Spleen (tissue), 11 donors: ENCODE measurements around the gene CD68. TPM values are rescaled to one million over a fixed set of nuclear protein-coding genes. Genes with fewer than 3 reads are reported as not detected.
A peak's percentile ranks its signal among the peaks of the same experiment; 100 is the strongest.

Source experiments
- DNase-seq: peaks from one replicate; pipeline ENCODE4 v3.0.0-alpha.2; 2020
- H3K27ac ChIP-seq, 8 donors: fragments of 200-600 bp; sonication (generic) in 7 of 8; 1 replicate in 4 of 8; 2 replicates in 4 of 8; pipeline versions ENCODE4 v1.5.0 to v1.8.0; 2016 to 2021; ENCODE audit warnings: inconsistent platforms in 4 of 8, mild to moderate bottlenecking in 4 of 8, moderate library complexity in 1 of 8
- H3K27me3 ChIP-seq, 7 donors: fragments of 200-600 bp; sonication (generic) in 6 of 7; replicated peaks in 1 of 7; 1 replicate in 4 of 7; 2 replicates in 3 of 7; pipeline versions ENCODE4 v1.5.0 to v1.8.0; 2016 to 2021; ENCODE audit warnings: inconsistent platforms in 3 of 7, mild to moderate bottlenecking in 1 of 7
- H3K36me3 ChIP-seq, 6 donors: fragments of 200-600 bp; sonication (generic) in 5 of 6; 1 replicate in 4 of 6; 2 replicates in 2 of 6; pipeline versions ENCODE4 v1.5.0 to v1.8.0; 2016 to 2021; ENCODE audit warnings: inconsistent platforms in 2 of 6
- H3K4me1 ChIP-seq, 6 donors: fragments of 200-600 bp; sonication (generic) in 5 of 6; 1 replicate in 3 of 6; 2 replicates in 3 of 6; pipeline versions ENCODE4 v1.5.0 to v1.8.0; 2016 to 2021; ENCODE audit warnings: inconsistent platforms in 3 of 6
- H3K4me3 ChIP-seq, 8 donors: fragments of 200-600 bp; sonication (generic) in 7 of 8; 1 replicate in 4 of 8; 2 replicates in 4 of 8; pipeline versions ENCODE4 v1.5.0 to v1.8.0; 2016 to 2021; ENCODE audit warnings: inconsistent platforms in 4 of 8, mild to moderate bottlenecking in 4 of 8, moderate library complexity in 2 of 8
- H3K9me3 ChIP-seq, 8 donors: fragments of 200-600 bp; sonication (generic) in 7 of 8; 1 replicate in 4 of 8; 2 replicates in 4 of 8; pipeline versions ENCODE4 v1.5.0 to v1.8.0; 2016 to 2021; ENCODE audit warnings: inconsistent platforms in 4 of 8
- POLR2A ChIP-seq, 3 donors: fragments of 450-650 bp; IDR thresholded peaks; one replicate each; pipeline ENCODE4 v1.5.1; 2017; ENCODE audit warnings: antibody characterized with exemption in 3 of 3, mild to moderate bottlenecking in 1 of 3
- POLR2AphosphoS5 ChIP-seq, 3 donors: sonication (generic); formaldehyde crosslinking; IDR thresholded peaks; one replicate each; pipeline ENCODE4 v1.5.1; 2017; ENCODE audit warnings: antibody characterized with exemption in 3 of 3
- WGBS, 5 donors: extraction: QIAGEN DNeasy Blood & Tissue Kit in 3 of 5; methylation state at CpG; one replicate each; pipeline versions ENCODE4 v1.1.5 to v1.1.7; 2013 to 2018; 5-methylcytosine and 5-hydroxymethylcytosine counted together
- intact Hi-C: fragments of 100-400 bp; cut with DNase I; formaldehyde crosslinking; loops from one replicate; pipeline ENCODE4 v1.15.0; 2023; ENCODE audit warnings: low total_unique reads
- polyA plus RNA-seq, 3 donors: library from polyadenylated mRNA; stranded (reverse); fragments of 200-250 nt; gene quantifications; one replicate each; pipeline ENCODE4 v1.2.1, GENCODE V29; 2013
- small RNA-seq, 4 donors: library from RNA; depleted of rRNA; stranded (forward); fragments of <200 nt; gene quantifications; one replicate each; pipeline ENCODE3, GENCODE V24; 2016
- total RNA-seq, 7 donors: library from RNA; depleted of rRNA in 3 of 7; stranded (reverse); fragments of >200 nt in 3 of 7; fragmentation: NEBNext Ultra II Directional in 4 of 7; extraction: Animal tissue kit (Norgen Biotek cat#: 25700) in 4 of 7; gene quantifications; one replicate each; pipeline versions ENCODE4 v1.1.0 to v1.2.1, GENCODE V29; 2016 to 2021
- TF ChIP-seq, protein P1 (sequence below), 11 experiments: fragments of 200-600 bp in 7 of 11; fragments of 450-650 bp in 4 of 11; sonication (generic) in 4 of 11; IDR thresholded peaks in 8 of 11; conservative IDR thresholded peaks in 3 of 11; 1 replicate in 7 of 11; 2 replicates in 4 of 11; pipeline versions ENCODE4 v1.4.0 to v1.8.0; 2016 to 2021; ENCODE audit warnings: antibody characterized with exemption in 11 of 11, inconsistent platforms in 4 of 11, mild to moderate bottlenecking in 1 of 11
- donor health status: healthy with polysubstance abuse.
- donor health status: DM: no; HTN: no; CAD: no; lungs with moderate emphysema.
- donor health status: DM: no; HTN: no; CAD: no.
- donor health status: Bipolar disorder and iron deficiency.
- donor health status: healthy.
- donor health status: DM: no; HTN: no; CAD: no.
- donor health status: DM: yes; HTN: yes; CAD: no.

The CD68 gene
- total and polyA plus RNA-seq, 10 donors = 52.5 to 387 (median 223) TPM

DNA sequence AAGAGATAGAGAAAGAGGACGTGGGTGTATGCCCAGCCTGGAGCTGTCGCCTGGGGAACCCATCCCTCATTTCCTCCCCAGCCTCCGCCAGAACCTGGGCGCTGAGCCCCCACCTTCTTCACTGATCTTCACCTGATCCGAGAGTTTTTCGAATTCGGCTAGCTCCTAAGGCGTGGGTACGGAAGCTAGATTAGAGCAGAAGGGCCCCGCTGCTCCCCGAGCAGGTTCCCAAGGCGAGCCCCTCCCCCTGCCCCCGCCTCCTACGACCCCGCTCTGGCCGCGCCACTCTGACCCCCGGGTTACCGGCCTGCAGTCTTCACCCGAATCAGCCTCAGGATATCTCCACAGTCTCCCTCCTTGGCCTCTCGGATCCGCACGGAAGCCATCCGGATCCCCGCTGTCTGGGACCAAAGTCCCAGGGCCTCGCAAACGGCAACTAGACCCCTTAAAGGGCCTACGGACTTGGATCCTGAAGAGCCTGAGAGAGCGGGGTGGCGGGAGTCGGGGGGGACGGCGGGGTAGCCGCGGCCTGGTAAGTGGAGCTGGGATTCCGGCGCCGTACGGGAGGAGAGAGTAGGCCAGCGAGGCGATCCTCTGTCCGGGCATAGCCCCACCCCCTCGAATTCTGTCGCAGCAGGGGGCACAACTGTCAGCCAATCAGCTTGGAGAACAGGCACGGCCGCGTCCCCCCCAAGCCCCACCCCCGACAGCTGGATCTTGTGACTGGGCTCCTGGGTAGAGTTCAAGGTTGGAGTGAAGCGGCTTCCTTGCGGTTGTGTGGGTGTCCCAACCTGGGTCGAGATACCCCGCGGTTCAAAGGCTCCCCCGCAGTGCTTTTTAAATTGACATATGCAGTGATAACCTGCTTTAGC lies 48.0 kb downstream of the CD68 start, which contains the start of gene SAT2:
SAT2 (minus strand) TSS at position 572 of the 872 bp plus-strand sequence; CDS start at position 386, 186 bp downstream.
- 0 to 2% (median 1%) methylated on average over 32 to 54 of the region's 54 CpGs for WGBS, 5 donors
- H3K27ac ChIP-seq = peak within 1 kb of the TSS; percentile 82 to 97 (median 91)
- TF ChIP-seq, protein P1, sequence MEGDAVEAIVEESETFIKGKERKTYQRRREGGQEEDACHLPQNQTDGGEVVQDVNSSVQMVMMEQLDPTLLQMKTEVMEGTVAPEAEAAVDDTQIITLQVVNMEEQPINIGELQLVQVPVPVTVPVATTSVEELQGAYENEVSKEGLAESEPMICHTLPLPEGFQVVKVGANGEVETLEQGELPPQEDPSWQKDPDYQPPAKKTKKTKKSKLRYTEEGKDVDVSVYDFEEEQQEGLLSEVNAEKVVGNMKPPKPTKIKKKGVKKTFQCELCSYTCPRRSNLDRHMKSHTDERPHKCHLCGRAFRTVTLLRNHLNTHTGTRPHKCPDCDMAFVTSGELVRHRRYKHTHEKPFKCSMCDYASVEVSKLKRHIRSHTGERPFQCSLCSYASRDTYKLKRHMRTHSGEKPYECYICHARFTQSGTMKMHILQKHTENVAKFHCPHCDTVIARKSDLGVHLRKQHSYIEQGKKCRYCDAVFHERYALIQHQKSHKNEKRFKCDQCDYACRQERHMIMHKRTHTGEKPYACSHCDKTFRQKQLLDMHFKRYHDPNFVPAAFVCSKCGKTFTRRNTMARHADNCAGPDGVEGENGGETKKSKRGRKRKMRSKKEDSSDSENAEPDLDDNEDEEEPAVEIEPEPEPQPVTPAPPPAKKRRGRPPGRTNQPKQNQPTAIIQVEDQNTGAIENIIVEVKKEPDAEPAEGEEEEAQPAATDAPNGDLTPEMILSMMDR (IDR thresholded peaks at IDR 0.05 in 8 of 11, conservative IDR thresholded peaks at IDR 0.05 in 3 of 11) = no peak
- peak in 2 of 3 donors; percentile 8 to 68 for TF ChIP-seq POLR2A (IDR thresholded peaks at IDR 0.05)
- peak; percentile 90 to 91 (median 91) for TF ChIP-seq POLR2AphosphoS5 (IDR thresholded peaks at IDR 0.05)
- no peaks in the 10 kb centered on the region for H3K9me3 ChIP-seq
- intact Hi-C loops = loop anchor here (10.0 kb wide), 1 partner anchor 57 kb away; the partner anchor contains the start of genes TP53 and WRAP53
- peaks cover 0 to 14% (median 0%) of the 10 kb centered on the region in 6 donors for H3K36me3 ChIP-seq
- peak within 1 kb of the TSS; percentile 52 to 84 (median 58) for H3K4me3 ChIP-seq
- peak; percentile 96 for DNase-seq
- H3K27me3 ChIP-seq = no peaks in the 10 kb centered on the region
- peaks cover 9 to 29% (median 19%) of the 10 kb centered on the region in 6 donors for H3K4me1 ChIP-seq

DNA sequence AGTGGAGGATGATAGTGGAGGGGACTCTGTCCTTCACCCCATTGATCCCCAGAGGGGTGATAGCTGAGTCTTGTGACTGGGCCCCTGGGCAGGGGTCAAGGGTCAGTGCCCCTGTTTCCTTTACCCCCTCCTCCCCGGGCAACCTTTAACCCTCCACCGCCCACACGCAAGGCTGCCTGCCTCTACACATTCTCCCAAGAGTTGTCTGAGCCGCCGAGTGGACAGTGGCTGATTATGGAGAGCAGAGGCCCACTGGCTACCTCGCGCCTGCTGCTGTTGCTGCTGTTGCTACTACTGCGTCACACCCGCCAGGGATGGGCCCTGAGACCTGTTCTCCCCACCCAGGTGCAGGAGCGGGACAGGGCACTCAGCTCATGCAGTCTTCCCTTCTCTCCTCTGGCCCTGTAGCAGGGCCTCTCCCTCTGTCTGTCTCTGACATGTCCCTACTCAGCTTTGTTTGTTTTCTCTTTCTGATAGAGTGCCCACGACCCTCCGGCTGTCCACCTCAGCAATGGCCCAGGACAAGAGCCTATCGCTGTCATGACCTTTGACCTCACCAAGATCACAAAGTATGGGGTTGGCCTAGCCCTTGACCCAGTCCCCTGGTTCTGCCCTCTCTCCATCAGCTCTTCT lies 50.6 kb downstream of the CD68 start, which contains the start of gene SHBG:
SHBG (plus strand) TSS at position 197 of the 633 bp plus-strand sequence; CDS start at position 235, 38 bp downstream.
- intact Hi-C loops = loop anchor here (10.0 kb wide), 1 partner anchor 55 kb away; the partner anchor contains the start of genes TP53 and WRAP53
- Histone ChIP-seq H3K27me3 (peaks cover 0 to 9% (median 0%) of the 10 kb centered on the region in 7 donors), H3K9me3 (no peaks in the 10 kb centered on the region), H3K4me1 (peaks cover 9 to 32% (median 19%) of the 10 kb centered on the region in 6 donors), H3K4me3 (no peak within 1 kb of the TSS), H3K27ac (no peak within 1 kb of the TSS), H3K36me3 (peaks cover 0 to 13% (median 0%) of the 10 kb centered on the region in 6 donors)
- WGBS, 5 donors = 82 to 93% (median 86%) methylated on average over 13 of the region's 13 CpGs
- DNase-seq = no peak
- TF ChIP-seq POLR2AphosphoS5 (IDR thresholded peaks at IDR 0.05) = no peak
- TF ChIP-seq, protein P1 (IDR thresholded peaks at IDR 0.05 in 8 of 11, conservative IDR thresholded peaks at IDR 0.05 in 3 of 11) = no peak
- TF ChIP-seq POLR2A (IDR thresholded peaks at IDR 0.05) = no peak

Small RNA genes within 50 kb of the gene (small RNA-seq; reads per million reads assigned to genes)
- 0 to 0.07 (median 0) reads per million in 4 donors for gene CD68
- gene RF00019 = 0 reads per million in 4 donors
- gene SNORA48 = 0 reads per million in 4 donors
- gene SNORD10 = 0 reads per million in 4 donors

Other genes with a start within 250 kb of the CD68 start
- 100 to 1,000 TPM; 118 to 312 (median 208) TPM for gene ACAP1, start 243.1 kb upstream of the CD68 start, total RNA-seq
- gene ACAP1, start 243.1 kb upstream of the CD68 start, polyA plus RNA-seq = 100 to 1,000 TPM; 126 to 266 (median 245) TPM
- gene KCTD11, start 227.5 kb upstream of the CD68 start, total RNA-seq = 10 to 100 TPM in 1 of 7 donors, 1 to 10 TPM in 6; 7.7 to 10.0 (median 9.1) TPM
- 10 to 100 TPM in 1 of 3 donors, 1 to 10 TPM in 2; 5.4 to 12.0 (median 6.0) TPM for gene KCTD11, start 227.5 kb upstream of the CD68 start, polyA plus RNA-seq
- gene TMEM95, start 224.5 kb upstream of the CD68 start, total RNA-seq = not detected
- not detected for gene TMEM95, start 224.5 kb upstream of the CD68 start, polyA plus RNA-seq
- gene TNK1, start 198.5 kb upstream of the CD68 start, total RNA-seq = 10 to 100 TPM in 1 of 7 donors, 1 to 10 TPM in 6; 4.2 to 16.2 (median 6.4) TPM
- gene TNK1, start 198.5 kb upstream of the CD68 start, polyA plus RNA-seq = 1 to 10 TPM; 6.6 to 8.7 (median 8.3) TPM
- 10 to 100 TPM; 34.1 to 63.2 (median 51.1) TPM for gene PLSCR3, start 185.1 kb upstream of the CD68 start, total RNA-seq
- 10 to 100 TPM; 31.3 to 45.9 (median 33.3) TPM for gene PLSCR3, start 185.1 kb upstream of the CD68 start, polyA plus RNA-seq
- 10 to 100 TPM; 39.1 to 82.5 (median 50.3) TPM for gene TMEM256, start 175.5 kb upstream of the CD68 start, total RNA-seq
- gene TMEM256, start 175.5 kb upstream of the CD68 start, polyA plus RNA-seq = 100 to 1,000 TPM; 175 to 193 (median 179) TPM
- 10 to 100 TPM in 6 of 7 donors, 1 to 10 TPM in 1; 8.7 to 23.0 (median 13.0) TPM for gene NLGN2, start 171.8 kb upstream of the CD68 start, total RNA-seq
- 1 to 10 TPM; 2.2 to 6.5 (median 4.3) TPM for gene NLGN2, start 171.8 kb upstream of the CD68 start, polyA plus RNA-seq
- not detected for gene SPEM1, start 159.3 kb upstream of the CD68 start, total RNA-seq
- not detected for gene SPEM1, start 159.3 kb upstream of the CD68 start, polyA plus RNA-seq
- not detected for gene SPEM2, start 154.0 kb upstream of the CD68 start, total RNA-seq
- not detected for gene SPEM2, start 154.0 kb upstream of the CD68 start, polyA plus RNA-seq
- not detected for gene SPEM3, start 150.8 kb upstream of the CD68 start, total RNA-seq
- gene SPEM3, start 150.8 kb upstream of the CD68 start, polyA plus RNA-seq = not detected
- gene TMEM102, start 144.2 kb upstream of the CD68 start, total RNA-seq = 10 to 100 TPM in 5 of 7 donors, 1 to 10 TPM in 2; 7.1 to 17.4 (median 10.9) TPM
- gene TMEM102, start 144.2 kb upstream of the CD68 start, polyA plus RNA-seq = 1 to 10 TPM; 4.7 to 9.8 (median 7.8) TPM
- gene FGF11, start 140.1 kb upstream of the CD68 start, total RNA-seq = 1 to 10 TPM; 1.0 to 5.5 (median 3.2) TPM
- gene FGF11, start 140.1 kb upstream of the CD68 start, polyA plus RNA-seq = 1 to 10 TPM; 1.5 to 3.5 (median 2.0) TPM
- gene CHRNB1, start 134.6 kb upstream of the CD68 start, total RNA-seq = 10 to 100 TPM in 5 of 7 donors, 1 to 10 TPM in 2; 7.3 to 12.9 (median 11.4) TPM
- gene CHRNB1, start 134.6 kb upstream of the CD68 start, polyA plus RNA-seq = 10 to 100 TPM in 2 of 3 donors, 1 to 10 TPM in 1; 7.3 to 12.4 (median 11.1) TPM
- gene ZBTB4, start 100.0 kb upstream of the CD68 start, total RNA-seq = 10 to 100 TPM; 38.7 to 68.8 (median 46.5) TPM
- 10 to 100 TPM; 10.5 to 23.7 (median 12.3) TPM for gene ZBTB4, start 100.0 kb upstream of the CD68 start, polyA plus RNA-seq
- gene SLC35G6, start 98.2 kb upstream of the CD68 start, total RNA-seq = not detected
- under 1 TPM in 1 of 3 donors, not detected in 2; 0.13 TPM for gene SLC35G6, start 98.2 kb upstream of the CD68 start, polyA plus RNA-seq
- 100 to 1,000 TPM; 108 to 196 (median 173) TPM for gene POLR2A, start 95.3 kb upstream of the CD68 start, total RNA-seq
- gene POLR2A, start 95.3 kb upstream of the CD68 start, polyA plus RNA-seq = 10 to 100 TPM in 1 of 3 donors, 1 to 10 TPM in 2; 8.2 to 26.0 (median 8.8) TPM
- gene TNFSF12, start 30.6 kb upstream of the CD68 start, total RNA-seq = 10 to 100 TPM; 37.4 to 64.6 (median 60.5) TPM
- 10 to 100 TPM; 46.5 to 65.0 (median 49.3) TPM for gene TNFSF12, start 30.6 kb upstream of the CD68 start, polyA plus RNA-seq
- 10 to 100 TPM; 14.5 to 54.0 (median 31.6) TPM for gene TNFSF13, start 20.9 kb upstream of the CD68 start, total RNA-seq
- gene TNFSF13, start 20.9 kb upstream of the CD68 start, polyA plus RNA-seq = 10 to 100 TPM; 19.9 to 23.4 (median 20.5) TPM
- gene SENP3, start 17.7 kb upstream of the CD68 start, total RNA-seq = 10 to 100 TPM; 36.3 to 71.7 (median 42.9) TPM
- gene SENP3, start 17.7 kb upstream of the CD68 start, polyA plus RNA-seq = 10 to 100 TPM; 43.1 to 52.7 (median 45.6) TPM
- 100 to 1,000 TPM in 1 of 7 donors, 10 to 100 TPM in 6; 35.5 to 163 (median 51.2) TPM for gene MPDU1, start 4.2 kb downstream of the CD68 start, total RNA-seq
- gene MPDU1, start 4.2 kb downstream of the CD68 start, polyA plus RNA-seq = 10 to 100 TPM; 42.7 to 73.0 (median 59.5) TPM
- 1 to 10 TPM in 1 of 7 donors, under 1 TPM in 2, not detected in 4; 0.41 to 1.7 (median 0.64) TPM for gene SOX15, start 10.5 kb downstream of the CD68 start, total RNA-seq
- under 1 TPM; 0.20 to 0.44 (median 0.32) TPM for gene SOX15, start 10.5 kb downstream of the CD68 start, polyA plus RNA-seq
- 10 to 100 TPM; 17.7 to 29.3 (median 26.7) TPM for gene FXR2, start 35.3 kb downstream of the CD68 start, total RNA-seq
- 10 to 100 TPM; 18.9 to 26.9 (median 20.4) TPM for gene FXR2, start 35.3 kb downstream of the CD68 start, polyA plus RNA-seq
- gene SAT2, start 48.2 kb downstream of the CD68 start, total RNA-seq = 10 to 100 TPM; 65.1 to 98.6 (median 80.6) TPM
- gene SAT2, start 48.2 kb downstream of the CD68 start, polyA plus RNA-seq = 100 to 1,000 TPM; 116 to 229 (median 191) TPM
- gene SHBG, start 50.5 kb downstream of the CD68 start, total RNA-seq = 1 to 10 TPM in 2 of 7 donors, under 1 TPM in 3, not detected in 2; 0.49 to 1.9 (median 0.70) TPM
- gene SHBG, start 50.5 kb downstream of the CD68 start, polyA plus RNA-seq = under 1 TPM; 0.27 to 0.35 (median 0.28) TPM
- gene ATP1B2, start 71.3 kb downstream of the CD68 start, total RNA-seq = 10 to 100 TPM in 1 of 7 donors, 1 to 10 TPM in 6; 3.8 to 10.1 (median 5.1) TPM
- under 1 TPM; 0.26 to 0.56 (median 0.54) TPM for gene ATP1B2, start 71.3 kb downstream of the CD68 start, polyA plus RNA-seq
- gene TP53, start 107.9 kb downstream of the CD68 start, total RNA-seq = 10 to 100 TPM; 37.0 to 83.9 (median 58.5) TPM
- 10 to 100 TPM; 33.6 to 48.1 (median 40.1) TPM for gene TP53, start 107.9 kb downstream of the CD68 start, polyA plus RNA-seq
- 10 to 100 TPM in 1 of 7 donors, 1 to 10 TPM in 6; 8.5 to 10.6 (median 9.5) TPM for gene WRAP53, start 108.8 kb downstream of the CD68 start, total RNA-seq
- 10 to 100 TPM; 13.3 to 21.8 (median 16.4) TPM for gene WRAP53, start 108.8 kb downstream of the CD68 start, polyA plus RNA-seq
- gene EFNB3, start 125.6 kb downstream of the CD68 start, total RNA-seq = under 1 TPM in 6 of 7 donors, not detected in 1; 0.17 to 0.60 (median 0.29) TPM
- gene EFNB3, start 125.6 kb downstream of the CD68 start, polyA plus RNA-seq = under 1 TPM; 0.04 to 0.11 (median 0.06) TPM
- gene DNAH2, start 138.1 kb downstream of the CD68 start, total RNA-seq = 1 to 10 TPM in 1 of 7 donors, under 1 TPM in 5, not detected in 1; 0.13 to 1.1 (median 0.23) TPM
- under 1 TPM; 0.02 to 0.03 (median 0.02) TPM for gene DNAH2, start 138.1 kb downstream of the CD68 start, polyA plus RNA-seq